OCI-LY7 (cell line): ENCODE measurements around the gene MYBPC3. TPM values are rescaled to one million over a fixed set of nuclear protein-coding genes. Genes with fewer than 3 reads are reported as not detected.

Experiments
- BruUV-seq: library from RNA; stranded (reverse); fragments of 400-500 nt; replicated peaks from 2 replicates; lab custom pipeline; 2021; lab: Mats Ljungman, UMichigan
- CTCF ChIA-PET: fragments of 300-600 bp; sonication (Branson Sonifier 250); formaldehyde crosslinking; loops from one replicate; lab custom pipeline; 2022; ENCODE audit warnings: antibody characterized with exemption; ENCODE audit not compliant: unreplicated experiment; lab: Charles Lee
- POLR2A ChIA-PET: fragments of 300-600 bp; sonication (Branson Sonifier 250); formaldehyde crosslinking; loops from one replicate; lab custom pipeline; 2022; ENCODE audit warnings: antibody characterized with exemption; lab: Charles Lee
- DNase-seq: peaks from one replicate; pipeline ENCODE4 v3.0.0-alpha.2; 2015; ENCODE audit warnings: low spot score
- H2AFZ ChIP-seq: fragments of 200-600 bp; sonication (generic), shearing (Covaris generic); 2 replicates; pipeline ENCODE4 v1.6.1; 2014; ENCODE audit warnings: mild to moderate bottlenecking, antibody characterized with exemption, low read length, moderate library complexity
- H3K27ac ChIP-seq: fragments of 200-600 bp; sonication (generic); 2 replicates; pipeline ENCODE4 v1.5.1; 2014; ENCODE audit warnings: mixed run types, low read depth, mild to moderate bottlenecking, moderate library complexity, low read length, inconsistent platforms; ENCODE audit not compliant: poor library complexity, severe bottlenecking
- H3K36me3 ChIP-seq: fragments of 200-600 bp; sonication (generic); 2 replicates; pipeline ENCODE4 v1.6.1; 2014; ENCODE audit warnings: mild to moderate bottlenecking, antibody characterized with exemption, low read length, moderate library complexity, mixed read lengths; ENCODE audit not compliant: insufficient read depth
- H3K4me1 ChIP-seq: fragments of 200-600 bp; sonication (generic); 2 replicates; pipeline ENCODE4 v1.5.1; 2014; ENCODE audit warnings: mild to moderate bottlenecking, low read length; ENCODE audit not compliant: insufficient read depth, poor library complexity, severe bottlenecking
- H3K4me2 ChIP-seq: fragments of 200-600 bp; sonication (generic); 2 replicates; pipeline ENCODE4 v1.6.1; 2014; ENCODE audit warnings: mild to moderate bottlenecking, low read length
- H3K4me3 ChIP-seq: fragments of 200-600 bp; sonication (generic); 2 replicates; pipeline ENCODE4 v1.5.1; 2014; ENCODE audit warnings: mild to moderate bottlenecking, low read depth, low read length; ENCODE audit not compliant: poor library complexity, severe bottlenecking
- H3K79me2 ChIP-seq: fragments of 200-600 bp; sonication (generic); 2 replicates; pipeline ENCODE4 v1.6.1; 2016; ENCODE audit warnings: low read depth, mild to moderate bottlenecking, low read length, moderate library complexity, mixed read lengths; ENCODE audit not compliant: insufficient read depth
- H3K9me2 ChIP-seq: fragments of 200-600 bp; sonication (generic); 2 replicates; pipeline ENCODE4 v1.6.1; 2016; ENCODE audit warnings: mild to moderate bottlenecking, low read length, mixed read lengths; ENCODE audit not compliant: insufficient read depth
- H3K9me3 ChIP-seq: fragments of 200-600 bp; sonication (generic); 2 replicates; pipeline ENCODE4 v1.6.1; 2014; ENCODE audit warnings: mild to moderate bottlenecking, mixed run types, low read length, mixed read lengths
- H4K20me1 ChIP-seq: fragments of 200-600 bp; sonication (generic); 2 replicates; pipeline ENCODE4 v1.6.1; 2014; ENCODE audit warnings: mild to moderate bottlenecking, antibody characterized with exemption, low read length, moderate library complexity, mixed read lengths; ENCODE audit not compliant: insufficient read depth
- EZH2phosphoT487 ChIP-seq: fragments of 200-600 bp; sonication (generic); IDR thresholded peaks from 2 replicates; pipeline ENCODE4 v1.6.1; 2018; ENCODE audit warnings: low read depth, borderline replicate concordance, mild to moderate bottlenecking, mixed run types, antibody characterized with exemption, low read length, moderate library complexity, mixed read lengths
- intact Hi-C: fragments of 100-400 bp; cut with micrococcal nuclease; formaldehyde crosslinking; loops from one replicate; pipeline ENCODE4 v1.10.0; 2022; ENCODE audit not compliant: unreplicated experiment
- total RNA-seq, 2 experiments: library from RNA; depleted of rRNA in 1 of 2; stranded (reverse); fragments of >200 nt in 1 of 2; shearing (Covaris generic) in 1 of 2; gene quantifications; 2 replicates each; pipeline ENCODE4 v1.2.3, GENCODE V29; 2014 to 2022
- TF ChIP-seq, protein P1 (sequence below): fragments of 200-600 bp; sonication (generic); conservative IDR thresholded peaks from 2 replicates; pipeline ENCODE4 v1.5.1; 2014; ENCODE audit warnings: mild to moderate bottlenecking, antibody characterized with exemption, low read length, moderate library complexity, mixed read lengths

MYBPC3 gene
- total RNA-seq, 2 experiments from 2014 or later, result 0.25 to 0.29 TPM

- POLR2A ChIA-PET, result no interaction called here
These were observed 4.2 kb downstream of the MYBPC3 start for GRCh38 chr11:47348131-47348802.

DNA sequence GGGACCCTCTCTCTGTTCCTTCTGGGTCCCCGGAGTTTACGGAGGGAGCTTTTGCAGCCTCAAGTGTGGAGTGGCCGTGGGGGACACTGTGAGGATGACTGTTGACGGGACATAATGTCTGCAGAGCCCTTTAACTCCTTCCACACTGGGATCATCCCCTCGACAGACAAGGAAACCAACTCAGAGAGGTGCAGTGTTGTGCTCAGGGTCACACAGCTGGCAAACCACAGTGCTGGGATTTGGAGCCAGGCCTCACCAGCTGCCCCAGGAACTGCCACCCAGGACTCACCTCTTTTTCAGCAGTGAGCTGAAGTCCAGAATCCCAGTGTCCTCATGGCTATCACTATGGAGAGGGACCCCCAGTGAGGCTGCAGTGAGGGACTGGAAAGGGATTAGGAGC, 5.4 kb downstream of the MYBPC3 start:
- TF ChIP-seq, protein P1, sequence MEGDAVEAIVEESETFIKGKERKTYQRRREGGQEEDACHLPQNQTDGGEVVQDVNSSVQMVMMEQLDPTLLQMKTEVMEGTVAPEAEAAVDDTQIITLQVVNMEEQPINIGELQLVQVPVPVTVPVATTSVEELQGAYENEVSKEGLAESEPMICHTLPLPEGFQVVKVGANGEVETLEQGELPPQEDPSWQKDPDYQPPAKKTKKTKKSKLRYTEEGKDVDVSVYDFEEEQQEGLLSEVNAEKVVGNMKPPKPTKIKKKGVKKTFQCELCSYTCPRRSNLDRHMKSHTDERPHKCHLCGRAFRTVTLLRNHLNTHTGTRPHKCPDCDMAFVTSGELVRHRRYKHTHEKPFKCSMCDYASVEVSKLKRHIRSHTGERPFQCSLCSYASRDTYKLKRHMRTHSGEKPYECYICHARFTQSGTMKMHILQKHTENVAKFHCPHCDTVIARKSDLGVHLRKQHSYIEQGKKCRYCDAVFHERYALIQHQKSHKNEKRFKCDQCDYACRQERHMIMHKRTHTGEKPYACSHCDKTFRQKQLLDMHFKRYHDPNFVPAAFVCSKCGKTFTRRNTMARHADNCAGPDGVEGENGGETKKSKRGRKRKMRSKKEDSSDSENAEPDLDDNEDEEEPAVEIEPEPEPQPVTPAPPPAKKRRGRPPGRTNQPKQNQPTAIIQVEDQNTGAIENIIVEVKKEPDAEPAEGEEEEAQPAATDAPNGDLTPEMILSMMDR, result no peak
- TF ChIP-seq EZH2phosphoT487, result no peak
- CTCF ChIA-PET, result interaction anchor here (0.7 kb wide), 1 partner anchor 170 kb away, joined by 3 read pairs; no protein-coding TSS in a partner anchor

More at GRCh38 chr11:47348131-47348802, 4.2 kb downstream of the MYBPC3 start:
- H3K9me3 ChIP-seq, result no peaks in the 10 kb centered on the region
- no TSS peak for BruUV-seq
- no peak for DNase-seq
- H3K36me3 ChIP-seq, result no peaks in the 10 kb centered on the region
- H3K79me2 ChIP-seq, result no peaks in the 10 kb centered on the region
- TF ChIP-seq, protein P1, result no peak
- TF ChIP-seq EZH2phosphoT487, result no peak
- no peak overlapping the region for H3K4me3 ChIP-seq
- CTCF ChIA-PET, result no interaction called here
- H2AFZ ChIP-seq, result no peak overlapping the region
- H3K27ac ChIP-seq, result no peak overlapping the region
- H3K4me2 ChIP-seq, result no peak overlapping the region
- no peaks in the 10 kb centered on the region for H4K20me1 ChIP-seq
- no peaks in the 10 kb centered on the region for H3K9me2 ChIP-seq
- intact Hi-C loops, result loop anchor here (2.0 to 5.0 kb wide), 2 partner anchors 71 to 171 kb away; partner anchors contain the start of gene ARFGAP2
- H3K4me1 ChIP-seq, result no peaks in the 10 kb centered on the region

More for the DNA sequence above, 5.4 kb downstream of the MYBPC3 start:
- H4K20me1 ChIP-seq, result no peaks in the 10 kb centered on the region
- intact Hi-C loops, result loop anchor here (5.0 kb wide), 1 partner anchor 70 kb away; no protein-coding TSS in a partner anchor
- no peaks in the 10 kb centered on the region for H3K9me2 ChIP-seq
- no peak overlapping the region for H3K27ac ChIP-seq
- H3K79me2 ChIP-seq, result no peaks in the 10 kb centered on the region
- no peaks in the 10 kb centered on the region for H3K4me1 ChIP-seq
- no TSS peak for BruUV-seq
- H2AFZ ChIP-seq, result no peak overlapping the region
- POLR2A ChIA-PET, result interaction anchor here (0.6 to 1.1 kb wide), 3 partner anchors 8 to 501 kb away, joined by 3 read pairs; no protein-coding TSS in a partner anchor
- no peak overlapping the region for H3K4me3 ChIP-seq
- no peak for DNase-seq
- no peak overlapping the region for H3K4me2 ChIP-seq
- H3K9me3 ChIP-seq, result no peaks in the 10 kb centered on the region
- no peaks in the 10 kb centered on the region for H3K36me3 ChIP-seq
